22Rv1 (cell line): ENCODE data around the gene ACSF3.

Source experiments
- CTCF ChIP-seq: fragments of 450-650 bp; IDR thresholded peaks from 2 replicates; pipeline ENCODE4 v1.5.1; 2017; ENCODE audit warnings: mild to moderate bottlenecking
- ZFX ChIP-seq: fragments of 450-650 bp; IDR thresholded peaks from 2 replicates; pipeline ENCODE4 v1.6.1; 2017; ENCODE audit warnings: antibody characterized with exemption, borderline replicate concordance

DNA sequence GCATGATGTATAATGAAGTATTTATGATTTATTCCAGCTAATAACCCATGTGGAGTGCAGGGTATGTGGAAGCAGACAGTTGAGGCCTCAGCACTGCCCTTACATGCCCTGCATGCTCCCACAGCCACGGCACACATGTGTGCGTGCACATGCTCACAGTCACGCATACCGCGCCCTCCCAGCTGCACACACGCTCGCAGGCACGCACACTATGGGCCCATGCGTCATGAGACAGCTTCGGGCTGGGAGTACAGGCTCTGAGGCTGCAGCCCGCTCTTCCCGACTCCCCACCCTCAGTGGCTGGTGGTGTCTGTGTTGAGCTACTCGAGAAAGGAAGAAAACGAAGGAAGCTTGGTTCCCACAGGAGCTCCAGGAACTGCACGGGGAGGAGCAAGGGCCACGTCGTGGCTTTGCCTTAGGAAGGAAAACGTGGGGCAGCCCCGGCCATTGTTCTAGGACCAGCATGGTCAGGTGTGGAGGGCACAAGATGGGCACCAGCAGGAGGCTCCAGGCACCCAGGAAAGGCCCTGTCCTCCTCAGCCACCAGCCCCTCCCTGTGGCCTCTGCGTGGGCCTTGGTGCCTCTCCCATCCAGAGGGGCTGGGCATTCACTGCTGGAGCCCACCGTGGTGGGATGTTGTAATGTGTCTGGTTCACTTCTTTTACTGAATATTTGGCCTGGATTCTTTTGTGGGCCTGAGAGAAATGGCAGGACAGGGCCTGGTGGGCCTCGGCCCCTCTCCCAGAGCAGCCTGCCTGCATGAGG is 50.4 kb downstream of the ACSF3 start:
- TF ChIP-seq CTCF (no peak), ZFX (no peak)
